Measurements from ENCODE around the gene IL17B. TPM values are rescaled to one million over a fixed set of nuclear protein-coding genes. Genes with fewer than 3 reads are reported as not detected.

The IL17B gene
- total and polyA plus RNA-seq, 2 of the 8 experiments (the other 6 are each of a cell fraction or from before 2014, with no cell fraction given), result 0.18 TPM; not detected in 1

- POLR2A ChIA-PET (ENCODE audit: partially characterized antibody), result interaction anchor here (0.7 kb wide), 1 partner anchor 17 kb away, joined by 3 read pairs; the partner anchor contains the start of gene PCYOX1L
- H3K9ac ChIP-seq (replicated peaks in 1 of 4; ENCODE audit: extremely low read depth in 1 of 4, low read depth in 3 of 4, low read length in 3 of 4), result no peak overlapping the region; a peak in 1 of 7 replicates
- TF ChIP-seq TAF1 (IDR thresholded peaks at IDR 0.05; ENCODE audit: low read depth, low read length) (no peak), MAX (IDR thresholded peaks at IDR 0.05) (no peak), SP1 (IDR thresholded peaks at IDR 0.05; ENCODE audit: low read depth, low read length) (no peak), SIRT6 (IDR thresholded peaks at IDR 0.05; ENCODE audit: low read length) (no peak), PHF8 (conservative IDR thresholded peaks at IDR 0.05; ENCODE audit: low read depth, low read length) (no peak), ATF2 (IDR thresholded peaks at IDR 0.05; ENCODE audit: low read length) (no peak), FOSL1 (IDR thresholded peaks at IDR 0.05; ENCODE audit: insufficient read depth, low read depth, low read length) (no peak), CHD2 (IDR thresholded peaks at IDR 0.05; ENCODE audit: low read length) (no peak), TAF7 (optimal IDR thresholded peaks at IDR 0.05; ENCODE audit: borderline replicate concordance, low read depth, low read length) (no peak), TCF12 (IDR thresholded peaks at IDR 0.05; ENCODE audit: low read depth, low read length) (no peak), SP2 (IDR thresholded peaks at IDR 0.05; ENCODE audit: low read length) (no peak), BRCA1 (IDR thresholded peaks at IDR 0.05; ENCODE audit: low read depth, low read length) (no peak), SAP30 (IDR thresholded peaks at IDR 0.05; ENCODE audit: insufficient read depth, insufficient replicate concordance, low read length) (no peak)
Measured at GRCh38 chr5:149374801-149375200, 4.3 kb downstream of the IL17B start.

More at GRCh38 chr5:149374801-149375200, 4.3 kb downstream of the IL17B start:
- Histone ChIP-seq H4K8ac (ENCODE audit: extremely low read depth, insufficient read depth, low read length) (no peak overlapping the region), H3K4ac (replicated peaks; ENCODE audit: insufficient read length, low read depth, low read length) (no peak overlapping the region), H3K4me3 (ENCODE audit: extremely low read depth in 1 of 4, insufficient read depth in 2 of 4, low read depth in 3 of 4, low read length in 4 of 4) (no peak overlapping the region), H2AK5ac (ENCODE audit: low read depth, low read length) (no peak overlapping the region), H3K56ac (replicated peaks; ENCODE audit: insufficient read length, low read depth, low read length) (no peak overlapping the region), H3K27me3 (replicated peaks in 1 of 4; ENCODE audit: control insufficient read depth in 3 of 4, extremely low read depth in 1 of 4, insufficient read depth in 3 of 4, low read length in 3 of 4) (no peaks in the 10 kb centered on the region), H3K23ac (ENCODE audit: insufficient read length) (no peak overlapping the region), H3K23me2 (ENCODE audit: low read depth, low read length) (no peaks in the 10 kb centered on the region), H3K36me3 (ENCODE audit: control insufficient read depth in 2 of 4, insufficient read depth in 4 of 4, low read length in 3 of 4) (no peaks in the 10 kb centered on the region), H2BK5ac (ENCODE audit: low read depth, low read length) (no peak overlapping the region), H2BK120ac (replicated peaks; ENCODE audit: low read depth, low read length) (no peak overlapping the region), H3K27ac (ENCODE audit: low read depth, low read length) (no peak overlapping the region), H2BK12ac (ENCODE audit: low read depth, low read length) (0 out of 2 replicates have a peak overlapping the region, but pooled peaks have one; percentile 60), H3K14ac (ENCODE audit: insufficient read length) (no peak overlapping the region), H3K18ac (ENCODE audit: extremely low read depth, low read length) (no peak overlapping the region), H2BK15ac (ENCODE audit: low read length) (0 out of 2 replicates have a peak overlapping the region, but pooled peaks have one; percentile 95), H3K9me3 (ENCODE audit: insufficient read depth in 2 of 2, low read depth in 1 of 2, low read length in 1 of 2) (no peaks in the 10 kb centered on the region), H3K4me1 (replicated peaks in 1 of 4; ENCODE audit: control insufficient read depth in 3 of 4, insufficient read depth in 4 of 4, low read length in 3 of 4) (no peaks in the 10 kb centered on the region; a peak in 4 of 7 replicates), H2BK20ac (ENCODE audit: low read length) (no peak overlapping the region), H3K4me2 (ENCODE audit: insufficient read depth in 1 of 2, low read depth in 2 of 2, low read length in 2 of 2) (no peak overlapping the region), H4K20me1 (replicated peaks in 1 of 2; ENCODE audit: control insufficient read depth in 1 of 2, insufficient read depth in 2 of 2, low read length in 2 of 2) (no peaks in the 10 kb centered on the region), H4K5ac (ENCODE audit: insufficient read length, low read depth, low read length) (no peak overlapping the region), H4K91ac (replicated peaks; ENCODE audit: insufficient read length, low read length) (no peak overlapping the region), H2AFZ (ENCODE audit: low read length) (no peak overlapping the region), H3K79me2 (ENCODE audit: control insufficient read depth in 1 of 2, insufficient read depth in 2 of 2, low read length in 2 of 2) (no peaks in the 10 kb centered on the region), H3K79me1 (ENCODE audit: low read depth, low read length) (no peaks in the 10 kb centered on the region)
- CTCF ChIA-PET (ENCODE audit: partially characterized antibody), result interaction anchor here (0.7 to 46.1 kb wide), 9 partner anchors 8 to 76 kb away, joined by 3 to 1310 read pairs (median 5); partner anchors contain the start of gene IL17B
- FAIRE-seq, result no peak
- no peak for DNase-seq (ENCODE audit: low read depth in 1 of 2, low spot score in 2 of 2)
- WGBS, 2 experiments (ENCODE audit: extremely low coverage in 1 of 2, insufficient coverage in 1 of 2, insufficient read length in 1 of 2, insufficient replicate concordance in 2 of 2, low coverage in 1 of 2, low lambda C conversion rate in 2 of 2, missing lambda C conversion rate in 1 of 2), result 91% methylated on average over 3 of the region's 3 CpGs; no CpG with 5 or more reads in 1 of the 2 experiments

All from H1 (cell line).